Panc1 (cell line): ENCODE data around the gene FN1.

Experiments used
- CTCF ChIP-seq: fragments of 450-650 bp; IDR thresholded peaks from 2 replicates; pipeline ENCODE4 v1.5.1; 2017; ENCODE audit warnings: mild to moderate bottlenecking
- POLR2AphosphoS5 ChIP-seq: IDR thresholded peaks from 2 replicates; pipeline ENCODE4 v1.6.1; 2012; ENCODE audit warnings: mild to moderate bottlenecking, low read depth, low read length, moderate library complexity
- SIN3A ChIP-seq: IDR thresholded peaks from 2 replicates; pipeline ENCODE4 v1.6.1; 2012; ENCODE audit warnings: low read depth, mild to moderate bottlenecking, low read length, moderate library complexity, borderline replicate concordance; ENCODE audit not compliant: insufficient read depth
- TF ChIP-seq, protein P1 (sequence below), 2 experiments: IDR thresholded peaks; 2 replicates each; pipeline ENCODE4 v1.6.1; 2011 to 2012; ENCODE audit warnings: low read depth in 2 of 2, control low read depth in 1 of 2, low read length in 1 of 2, mild to moderate bottlenecking in 1 of 2, moderate library complexity in 1 of 2; ENCODE audit not compliant: insufficient read depth in 1 of 2

GRCh38 chr2:215460682-215461382 lies 25.0 kb upstream of the FN1 start:
- TF ChIP-seq CTCF, result no peak
- TF ChIP-seq POLR2AphosphoS5, result no peak
- TF ChIP-seq SIN3A, result no peak
- TF ChIP-seq, protein P1, sequence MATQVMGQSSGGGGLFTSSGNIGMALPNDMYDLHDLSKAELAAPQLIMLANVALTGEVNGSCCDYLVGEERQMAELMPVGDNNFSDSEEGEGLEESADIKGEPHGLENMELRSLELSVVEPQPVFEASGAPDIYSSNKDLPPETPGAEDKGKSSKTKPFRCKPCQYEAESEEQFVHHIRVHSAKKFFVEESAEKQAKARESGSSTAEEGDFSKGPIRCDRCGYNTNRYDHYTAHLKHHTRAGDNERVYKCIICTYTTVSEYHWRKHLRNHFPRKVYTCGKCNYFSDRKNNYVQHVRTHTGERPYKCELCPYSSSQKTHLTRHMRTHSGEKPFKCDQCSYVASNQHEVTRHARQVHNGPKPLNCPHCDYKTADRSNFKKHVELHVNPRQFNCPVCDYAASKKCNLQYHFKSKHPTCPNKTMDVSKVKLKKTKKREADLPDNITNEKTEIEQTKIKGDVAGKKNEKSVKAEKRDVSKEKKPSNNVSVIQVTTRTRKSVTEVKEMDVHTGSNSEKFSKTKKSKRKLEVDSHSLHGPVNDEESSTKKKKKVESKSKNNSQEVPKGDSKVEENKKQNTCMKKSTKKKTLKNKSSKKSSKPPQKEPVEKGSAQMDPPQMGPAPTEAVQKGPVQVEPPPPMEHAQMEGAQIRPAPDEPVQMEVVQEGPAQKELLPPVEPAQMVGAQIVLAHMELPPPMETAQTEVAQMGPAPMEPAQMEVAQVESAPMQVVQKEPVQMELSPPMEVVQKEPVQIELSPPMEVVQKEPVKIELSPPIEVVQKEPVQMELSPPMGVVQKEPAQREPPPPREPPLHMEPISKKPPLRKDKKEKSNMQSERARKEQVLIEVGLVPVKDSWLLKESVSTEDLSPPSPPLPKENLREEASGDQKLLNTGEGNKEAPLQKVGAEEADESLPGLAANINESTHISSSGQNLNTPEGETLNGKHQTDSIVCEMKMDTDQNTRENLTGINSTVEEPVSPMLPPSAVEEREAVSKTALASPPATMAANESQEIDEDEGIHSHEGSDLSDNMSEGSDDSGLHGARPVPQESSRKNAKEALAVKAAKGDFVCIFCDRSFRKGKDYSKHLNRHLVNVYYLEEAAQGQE (IDR thresholded peaks at IDR 0.05; ENCODE audit: insufficient read depth in 1 of 2, low read depth in 2 of 2, low read length in 1 of 2), result no peak
